Skeletal muscle cell (primary cell): ENCODE measurements around the gene PRKN.

ENCODE experiments used
- DNase-seq: peaks from one replicate; pipeline ENCODE4 v3.0.0-alpha.2; 2010; ENCODE audit warnings: low read depth
- H3K4me3 ChIP-seq: 2 replicates; pipeline ENCODE4 v1.5.1; 2011; ENCODE audit warnings: low read depth, mild to moderate bottlenecking, control low read depth, low read length, moderate library complexity

The PRKN gene

GRCh38 chr6:161727083-161727833 is 1000.3 kb downstream of the PRKN start:
- DNase-seq, result no peak
- H3K4me3 ChIP-seq, result no peak overlapping the region

GRCh38 chr6:161722394-161722793 is 1005.2 kb downstream of the PRKN start:
- no peak for DNase-seq
- no peak overlapping the region for H3K4me3 ChIP-seq

GRCh38 chr6:161721511-161721910 is 1006.1 kb downstream of the PRKN start:
- no peak overlapping the region for H3K4me3 ChIP-seq
- DNase-seq, result no peak

- DNase-seq, result no peak
- H3K4me3 ChIP-seq, result no peak overlapping the region
Observed at GRCh38 chr6:161716176-161716575, 1011.4 kb downstream of the PRKN start.

GRCh38 chr6:161711938-161712337 is 1015.6 kb downstream of the PRKN start:
- no peak for DNase-seq
- H3K4me3 ChIP-seq, result no peak overlapping the region

GRCh38 chr6:161711515-161711914 is 1016.1 kb downstream of the PRKN start:
- DNase-seq, result no peak
- H3K4me3 ChIP-seq, result no peak overlapping the region

- DNase-seq, result no peak
- no peak overlapping the region for H3K4me3 ChIP-seq
Observed at GRCh38 chr6:161710698-161711097, 1016.9 kb downstream of the PRKN start.

- no peak overlapping the region for H3K4me3 ChIP-seq
- DNase-seq, result no peak
Observed at GRCh38 chr6:161701056-161701455, 1026.5 kb downstream of the PRKN start.

- no peak for DNase-seq
- H3K4me3 ChIP-seq, result no peak overlapping the region
Observed at GRCh38 chr6:161696801-161697200, 1030.8 kb downstream of the PRKN start.

- no peak overlapping the region for H3K4me3 ChIP-seq
- DNase-seq, result no peak
Observed at GRCh38 chr6:161694995-161695394, 1032.6 kb downstream of the PRKN start.

- DNase-seq, result no peak
- no peak overlapping the region for H3K4me3 ChIP-seq
Observed at GRCh38 chr6:161686655-161687054, 1040.9 kb downstream of the PRKN start.

- H3K4me3 ChIP-seq, result no peak overlapping the region
- no peak for DNase-seq
Observed at GRCh38 chr6:161684731-161685475, 1042.7 kb downstream of the PRKN start.

- DNase-seq, result no peak
- no peak overlapping the region for H3K4me3 ChIP-seq
Observed at GRCh38 chr6:161683400-161683799, 1044.2 kb downstream of the PRKN start.

GRCh38 chr6:161682982-161683381 is 1044.6 kb downstream of the PRKN start:
- no peak for DNase-seq
- no peak overlapping the region for H3K4me3 ChIP-seq

GRCh38 chr6:161679980-161680538 is 1047.5 kb downstream of the PRKN start:
- no peak overlapping the region for H3K4me3 ChIP-seq
- no peak for DNase-seq

- no peak for DNase-seq
- no peak overlapping the region for H3K4me3 ChIP-seq
Observed at GRCh38 chr6:161677188-161677587, 1050.4 kb downstream of the PRKN start.

- no peak overlapping the region for H3K4me3 ChIP-seq
- DNase-seq, result no peak
Observed at GRCh38 chr6:161676586-161676985, 1051.0 kb downstream of the PRKN start.

GRCh38 chr6:161674930-161675682 is 1052.5 kb downstream of the PRKN start:
- no peak overlapping the region for H3K4me3 ChIP-seq
- DNase-seq, result no peak

- no peak overlapping the region for H3K4me3 ChIP-seq
- DNase-seq, result no peak
Observed at GRCh38 chr6:161673026-161673425, 1054.5 kb downstream of the PRKN start.

- no peak for DNase-seq
- H3K4me3 ChIP-seq, result no peak overlapping the region
Observed at GRCh38 chr6:161671117-161671516, 1056.4 kb downstream of the PRKN start.
